Upper lobe of right lung (tissue), 1 donor: Measurements from ENCODE around the gene PRDM13. TPM values are rescaled to one million over a fixed set of nuclear protein-coding genes. Genes with fewer than 3 reads are reported as not detected.
"Not testable (repeated sequence)": the region's sequence is repeated elsewhere in the genome, so short reads cannot be mapped to it uniquely, and the experiment has no call there.

ENCODE experiments used
- ATAC-seq: fragments of 200-7000 bp; cut with Tn5 transposase; one replicate; pipeline ENCODE4 v1.9.1; 2020; ENCODE audit warnings: mild to moderate bottlenecking, moderate library complexity
- DNase-seq: peaks from one replicate; pipeline ENCODE4 v3.0.0-alpha.2; 2020
- H3K27ac ChIP-seq: fragments of 200-600 bp; one replicate; pipeline ENCODE4 v1.8.0; 2022
- H3K27me3 ChIP-seq: fragments of 200-600 bp; one replicate; pipeline ENCODE4 v1.8.0; 2022; ENCODE audit warnings: mild to moderate bottlenecking
- H3K36me3 ChIP-seq: fragments of 200-600 bp; one replicate; pipeline ENCODE4 v1.8.0; 2022
- H3K4me1 ChIP-seq: fragments of 200-600 bp; one replicate; pipeline ENCODE4 v1.8.0; 2022
- H3K4me3 ChIP-seq: fragments of 200-600 bp; one replicate; pipeline ENCODE4 v1.8.0; 2022; ENCODE audit warnings: mild to moderate bottlenecking
- H3K9me3 ChIP-seq: fragments of 200-600 bp; one replicate; pipeline ENCODE4 v1.8.0; 2022
- CTCF ChIP-seq: fragments of 200-600 bp; IDR thresholded peaks from one replicate; pipeline ENCODE4 v1.8.0; 2022; ENCODE audit warnings: antibody characterized with exemption
- intact Hi-C: fragments of 100-400 bp; cut with DNase I; formaldehyde crosslinking; loops from one replicate; pipeline ENCODE4 v1.11.0; 2022
- total RNA-seq: library from RNA; stranded (reverse); fragmentation: NEBNext Ultra II Directional; extraction: Animal tissue kit (Norgen Biotek cat#: 25700); gene quantifications from one replicate; pipeline ENCODE4 v1.2.1, GENCODE V29; 2021
- donor health status: DM: no; HTN: yes; CAD: no; lungs with severe emphysema.

PRDM13 gene
- total RNA-seq, 1 donor from 2014 or later, result not detected

- Histone ChIP-seq H3K9me3 (no peaks in the 10 kb centered on the region), H3K36me3 (no peaks in the 10 kb centered on the region), H3K27me3 (peaks cover 72% of the 10 kb centered on the region), H3K4me1 (peaks cover 16% of the 10 kb centered on the region), H3K4me3 (peak overlapping the region; percentile 57), H3K27ac (no peak overlapping the region)
- peak; percentile 32 for ATAC-seq
- intact Hi-C loops, result no loop called here
- no peak for DNase-seq
- no peak for TF ChIP-seq CTCF
Measured at GRCh38 chr6:99589290-99589672, 17.4 kb upstream of the PRDM13 start.

- Histone ChIP-seq H3K27me3 (peaks cover 79% of the 10 kb centered on the region), H3K4me3 (no peak overlapping the region), H3K27ac (no peak overlapping the region), H3K9me3 (no peaks in the 10 kb centered on the region), H3K36me3 (no peaks in the 10 kb centered on the region), H3K4me1 (peaks cover 16% of the 10 kb centered on the region)
- DNase-seq (no peak), ATAC-seq (no peak)
- intact Hi-C loops, result no loop called here
- TF ChIP-seq CTCF, result no peak
Measured at GRCh38 chr6:99589907-99590493, 16.6 kb upstream of the PRDM13 start.

GRCh38 chr6:99590728-99591672 lies 15.6 kb upstream of the PRDM13 start:
- intact Hi-C loops, result no loop called here
- H3K27ac ChIP-seq, result no peak overlapping the region
- peaks cover 89% of the 10 kb centered on the region for H3K27me3 ChIP-seq
- H3K4me1 ChIP-seq, result peaks cover 16% of the 10 kb centered on the region
- peak overlapping the region; percentile 12 for H3K4me3 ChIP-seq
- H3K36me3 ChIP-seq, result no peaks in the 10 kb centered on the region
- no peak for TF ChIP-seq CTCF
- no peaks in the 10 kb centered on the region for H3K9me3 ChIP-seq
- peak; percentile 38 for ATAC-seq
- no peak for DNase-seq

GRCh38 chr6:99591673-99592364 lies 14.8 kb upstream of the PRDM13 start:
- H3K4me1 ChIP-seq, result peaks cover 16% of the 10 kb centered on the region
- no peak for ATAC-seq
- no peak for DNase-seq
- intact Hi-C loops, result no loop called here
- peaks cover 90% of the 10 kb centered on the region for H3K27me3 ChIP-seq
- H3K4me3 ChIP-seq, result no peak overlapping the region
- H3K9me3 ChIP-seq, result no peaks in the 10 kb centered on the region
- no peak overlapping the region for H3K27ac ChIP-seq
- no peaks in the 10 kb centered on the region for H3K36me3 ChIP-seq
- no peak for TF ChIP-seq CTCF

- no peak for TF ChIP-seq CTCF
- Histone ChIP-seq H3K27me3 (peaks cover 90% of the 10 kb centered on the region), H3K4me3 (no peak overlapping the region), H3K4me1 (peaks cover 16% of the 10 kb centered on the region), H3K36me3 (no peaks in the 10 kb centered on the region), H3K9me3 (no peaks in the 10 kb centered on the region), H3K27ac (no peak overlapping the region)
- DNase-seq (no peak), ATAC-seq (peak; percentile 46)
- intact Hi-C loops, result no loop called here
Measured at GRCh38 chr6:99592900-99593299, 13.7 kb upstream of the PRDM13 start.

- H3K4me1 ChIP-seq, H3K36me3 ChIP-seq, H3K4me3 ChIP-seq, DNase-seq, intact Hi-C loops, H3K27ac ChIP-seq, ATAC-seq, H3K9me3 ChIP-seq: not testable (repeated sequence)
- H3K27me3 ChIP-seq, result peaks cover 94% of the 10 kb centered on the region
Measured at GRCh38 chr6:99594696-99595095, 11.9 kb upstream of the PRDM13 start.
